GM21526 (cell line): ENCODE results near the gene RMND5A.

Experiments used
- ATAC-seq: cut with Tn5 transposase; IDR thresholded peaks from one replicate; pipeline ENCODE4 v1.9.1; 2021; ENCODE audit warnings: moderate library complexity; ENCODE audit not compliant: unreplicated experiment, low FRiP score

RMND5A gene

GRCh38 chr2:86760371-86760770 lies 40.3 kb downstream of the RMND5A start:
- ATAC-seq: no peak

- no peak for ATAC-seq
Observed at GRCh38 chr2:86764661-86765309, 44.7 kb downstream of the RMND5A start.

- no peak for ATAC-seq
Observed at GRCh38 chr2:86765310-86765695, 45.2 kb downstream of the RMND5A start.

- ATAC-seq: no peak
Observed at GRCh38 chr2:86768189-86768949, 48.3 kb downstream of the RMND5A start.

- no peak for ATAC-seq
Observed at GRCh38 chr2:86769838-86770237, 49.7 kb downstream of the RMND5A start.

GRCh38 chr2:86770816-86771301 lies 50.8 kb downstream of the RMND5A start:
- no peak for ATAC-seq

GRCh38 chr2:86772611-86773010 lies 52.5 kb downstream of the RMND5A start:
- ATAC-seq: no peak

- ATAC-seq: no peak
Observed at GRCh38 chr2:86774862-86775261, 54.8 kb downstream of the RMND5A start.

- no peak for ATAC-seq
Observed at GRCh38 chr2:86775338-86775737, 55.2 kb downstream of the RMND5A start.

GRCh38 chr2:86776532-86776931 lies 56.4 kb downstream of the RMND5A start:
- no peak for ATAC-seq

- ATAC-seq: no peak
Observed at GRCh38 chr2:86778957-86779356, 58.9 kb downstream of the RMND5A start.

- ATAC-seq: no peak
Observed at GRCh38 chr2:86779971-86780370, 59.9 kb downstream of the RMND5A start.

GRCh38 chr2:86781363-86781762 lies 61.3 kb downstream of the RMND5A start:
- ATAC-seq: no peak

- ATAC-seq: no peak
Observed at GRCh38 chr2:86782748-86783147, 62.7 kb downstream of the RMND5A start.

- ATAC-seq: peak; percentile 92
Observed at GRCh38 chr2:86783615-86784339, 63.7 kb downstream of the RMND5A start.

GRCh38 chr2:86785456-86785855 lies 65.4 kb downstream of the RMND5A start:
- no peak for ATAC-seq

GRCh38 chr2:86786001-86786536 lies 66.0 kb downstream of the RMND5A start:
- ATAC-seq: no peak

GRCh38 chr2:86787736-86788135 lies 67.6 kb downstream of the RMND5A start:
- ATAC-seq: no peak

- ATAC-seq: no peak
Observed at GRCh38 chr2:86788165-86788564, 68.1 kb downstream of the RMND5A start.

GRCh38 chr2:86788881-86789686 lies 69.0 kb downstream of the RMND5A start:
- ATAC-seq: no peak
